SK-N-SH treated with all-trans-retinoic acid at 6 μM for 48 hours (cell line): Measurements from ENCODE around the gene TSPAN9.

Source experiments
- ARNTL ChIP-seq: fragments of 450-650 bp; formaldehyde crosslinking; IDR thresholded peaks from 2 replicates; pipeline ENCODE4 v1.5.0; 2020; ENCODE audit warnings: low read depth, mild to moderate bottlenecking, moderate library complexity, borderline replicate concordance
- CREB5 ChIP-seq: fragments of 250-450 bp; sonication (Bioruptor Pico); IDR thresholded peaks from 2 replicates; pipeline ENCODE4 v1.5.1; 2020; ENCODE audit warnings: low read depth, mild to moderate bottlenecking, moderate library complexity
- ESRRG ChIP-seq: fragments of 250-450 bp; sonication (Bioruptor Pico); IDR thresholded peaks from 2 replicates; pipeline ENCODE4 v1.6.1; 2021; ENCODE audit warnings: mild to moderate bottlenecking
- RARB ChIP-seq: fragments of 250-450 bp; sonication (Bioruptor Pico); IDR thresholded peaks from 2 replicates; pipeline ENCODE4 v1.8.0; 2021; ENCODE audit warnings: mild to moderate bottlenecking, moderate library complexity
- ZC3H10 ChIP-seq: fragments of 250-450 bp; sonication (Bioruptor Pico); IDR thresholded peaks from 2 replicates; pipeline ENCODE4 v1.5.1; 2021; ENCODE audit warnings: mild to moderate bottlenecking, moderate library complexity
- ZFP3 ChIP-seq: fragments of 250-450 bp; sonication (Bioruptor Pico); IDR thresholded peaks from 2 replicates; pipeline ENCODE4 v1.5.0; 2020; ENCODE audit warnings: mild to moderate bottlenecking, moderate library complexity
- ZFP30 ChIP-seq: fragments of 450-650 bp; formaldehyde crosslinking; IDR thresholded peaks from 2 replicates; pipeline ENCODE4 v1.5.0; 2022; ENCODE audit warnings: mild to moderate bottlenecking, moderate library complexity
- ZNF565 ChIP-seq: fragments of 450-650 bp; formaldehyde crosslinking; conservative IDR thresholded peaks from 2 replicates; pipeline ENCODE4 v1.5.0; 2020; ENCODE audit warnings: low read depth, mild to moderate bottlenecking, moderate library complexity
- ZNF8 ChIP-seq: fragments of 450-650 bp; formaldehyde crosslinking; IDR thresholded peaks from 2 replicates; pipeline ENCODE4 v1.5.0; 2020; ENCODE audit warnings: mild to moderate bottlenecking, moderate library complexity
- TF ChIP-seq, protein P1 (sequence below): fragments of 250-450 bp; sonication (Bioruptor Pico); IDR thresholded peaks from 2 replicates; pipeline ENCODE4 v1.5.0; 2020; ENCODE audit warnings: mild to moderate bottlenecking, moderate library complexity
- TF ChIP-seq, protein P2 (sequence below): fragments of 250-450 bp; sonication (Bioruptor Pico); IDR thresholded peaks from 2 replicates; pipeline ENCODE4 v1.5.1; 2021; ENCODE audit warnings: mild to moderate bottlenecking, moderate library complexity
- TF ChIP-seq, protein P3 (sequence below): fragments of 250-450 bp; sonication (Bioruptor Pico); IDR thresholded peaks from 2 replicates; pipeline ENCODE4 v1.8.0; 2020; ENCODE audit warnings: mild to moderate bottlenecking, moderate library complexity, borderline replicate concordance

DNA sequence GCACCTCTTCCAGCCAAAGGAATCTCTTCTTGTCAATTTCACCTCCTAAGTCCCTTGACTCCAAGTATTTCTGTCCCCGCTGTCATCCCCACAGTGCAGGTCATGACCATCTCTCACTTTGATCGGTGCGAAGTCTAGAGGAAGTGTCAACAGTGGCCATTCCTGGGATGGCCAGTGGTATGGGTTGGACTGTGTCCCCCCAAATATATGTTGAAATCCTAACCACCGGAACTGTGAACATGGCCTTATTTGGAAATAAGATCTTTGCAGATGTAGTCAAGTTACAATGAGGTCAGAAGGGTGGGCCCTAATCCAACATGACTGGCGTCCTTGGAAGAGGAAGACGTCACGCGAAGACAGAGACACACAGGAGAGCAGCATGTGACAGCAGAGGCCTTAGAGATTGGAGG is 257.9 kb downstream of the TSPAN9 start:
- TF ChIP-seq, protein P1, sequence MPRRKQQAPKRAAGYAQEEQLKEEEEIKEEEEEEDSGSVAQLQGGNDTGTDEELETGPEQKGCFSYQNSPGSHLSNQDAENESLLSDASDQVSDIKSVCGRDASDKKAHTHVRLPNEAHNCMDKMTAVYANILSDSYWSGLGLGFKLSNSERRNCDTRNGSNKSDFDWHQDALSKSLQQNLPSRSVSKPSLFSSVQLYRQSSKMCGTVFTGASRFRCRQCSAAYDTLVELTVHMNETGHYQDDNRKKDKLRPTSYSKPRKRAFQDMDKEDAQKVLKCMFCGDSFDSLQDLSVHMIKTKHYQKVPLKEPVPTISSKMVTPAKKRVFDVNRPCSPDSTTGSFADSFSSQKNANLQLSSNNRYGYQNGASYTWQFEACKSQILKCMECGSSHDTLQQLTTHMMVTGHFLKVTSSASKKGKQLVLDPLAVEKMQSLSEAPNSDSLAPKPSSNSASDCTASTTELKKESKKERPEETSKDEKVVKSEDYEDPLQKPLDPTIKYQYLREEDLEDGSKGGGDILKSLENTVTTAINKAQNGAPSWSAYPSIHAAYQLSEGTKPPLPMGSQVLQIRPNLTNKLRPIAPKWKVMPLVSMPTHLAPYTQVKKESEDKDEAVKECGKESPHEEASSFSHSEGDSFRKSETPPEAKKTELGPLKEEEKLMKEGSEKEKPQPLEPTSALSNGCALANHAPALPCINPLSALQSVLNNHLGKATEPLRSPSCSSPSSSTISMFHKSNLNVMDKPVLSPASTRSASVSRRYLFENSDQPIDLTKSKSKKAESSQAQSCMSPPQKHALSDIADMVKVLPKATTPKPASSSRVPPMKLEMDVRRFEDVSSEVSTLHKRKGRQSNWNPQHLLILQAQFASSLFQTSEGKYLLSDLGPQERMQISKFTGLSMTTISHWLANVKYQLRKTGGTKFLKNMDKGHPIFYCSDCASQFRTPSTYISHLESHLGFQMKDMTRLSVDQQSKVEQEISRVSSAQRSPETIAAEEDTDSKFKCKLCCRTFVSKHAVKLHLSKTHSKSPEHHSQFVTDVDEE (CRISPR knock-in tag), result no peak
- TF ChIP-seq ARNTL (CRISPR knock-in tag) (no peak), ZNF8 (CRISPR knock-in tag) (no peak), ZC3H10 (no peak), ZNF565 (CRISPR knock-in tag) (no peak), RARB (CRISPR knock-in tag) (no peak), ZFP30 (CRISPR knock-in tag) (no peak), ZFP3 (no peak), CREB5 (CRISPR knock-in tag) (no peak), ESRRG (CRISPR knock-in tag) (no peak)
- TF ChIP-seq, protein P2, sequence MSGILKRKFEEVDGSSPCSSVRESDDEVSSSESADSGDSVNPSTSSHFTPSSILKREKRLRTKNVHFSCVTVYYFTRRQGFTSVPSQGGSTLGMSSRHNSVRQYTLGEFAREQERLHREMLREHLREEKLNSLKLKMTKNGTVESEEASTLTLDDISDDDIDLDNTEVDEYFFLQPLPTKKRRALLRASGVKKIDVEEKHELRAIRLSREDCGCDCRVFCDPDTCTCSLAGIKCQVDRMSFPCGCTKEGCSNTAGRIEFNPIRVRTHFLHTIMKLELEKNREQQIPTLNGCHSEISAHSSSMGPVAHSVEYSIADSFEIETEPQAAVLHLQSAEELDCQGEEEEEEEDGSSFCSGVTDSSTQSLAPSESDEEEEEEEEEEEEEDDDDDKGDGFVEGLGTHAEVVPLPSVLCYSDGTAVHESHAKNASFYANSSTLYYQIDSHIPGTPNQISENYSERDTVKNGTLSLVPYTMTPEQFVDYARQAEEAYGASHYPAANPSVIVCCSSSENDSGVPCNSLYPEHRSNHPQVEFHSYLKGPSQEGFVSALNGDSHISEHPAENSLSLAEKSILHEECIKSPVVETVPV (CRISPR knock-in tag), result no peak
- TF ChIP-seq, protein P3, sequence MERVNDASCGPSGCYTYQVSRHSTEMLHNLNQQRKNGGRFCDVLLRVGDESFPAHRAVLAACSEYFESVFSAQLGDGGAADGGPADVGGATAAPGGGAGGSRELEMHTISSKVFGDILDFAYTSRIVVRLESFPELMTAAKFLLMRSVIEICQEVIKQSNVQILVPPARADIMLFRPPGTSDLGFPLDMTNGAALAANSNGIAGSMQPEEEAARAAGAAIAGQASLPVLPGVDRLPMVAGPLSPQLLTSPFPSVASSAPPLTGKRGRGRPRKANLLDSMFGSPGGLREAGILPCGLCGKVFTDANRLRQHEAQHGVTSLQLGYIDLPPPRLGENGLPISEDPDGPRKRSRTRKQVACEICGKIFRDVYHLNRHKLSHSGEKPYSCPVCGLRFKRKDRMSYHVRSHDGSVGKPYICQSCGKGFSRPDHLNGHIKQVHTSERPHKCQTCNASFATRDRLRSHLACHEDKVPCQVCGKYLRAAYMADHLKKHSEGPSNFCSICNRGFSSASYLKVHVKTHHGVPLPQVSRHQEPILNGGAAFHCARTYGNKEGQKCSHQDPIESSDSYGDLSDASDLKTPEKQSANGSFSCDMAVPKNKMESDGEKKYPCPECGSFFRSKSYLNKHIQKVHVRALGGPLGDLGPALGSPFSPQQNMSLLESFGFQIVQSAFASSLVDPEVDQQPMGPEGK (CRISPR knock-in tag), result no peak
